ENCODE measurements around the gene LGI4.

Gene LGI4

GRCh38 chr19:35134601-35135242 lies at the start of gene LGI4:
Gene LGI4 (minus strand): TSS chr19:35135059. CDS start chr19:35134680, 379 bp downstream.
- DNase-seq: no peak

DNA sequence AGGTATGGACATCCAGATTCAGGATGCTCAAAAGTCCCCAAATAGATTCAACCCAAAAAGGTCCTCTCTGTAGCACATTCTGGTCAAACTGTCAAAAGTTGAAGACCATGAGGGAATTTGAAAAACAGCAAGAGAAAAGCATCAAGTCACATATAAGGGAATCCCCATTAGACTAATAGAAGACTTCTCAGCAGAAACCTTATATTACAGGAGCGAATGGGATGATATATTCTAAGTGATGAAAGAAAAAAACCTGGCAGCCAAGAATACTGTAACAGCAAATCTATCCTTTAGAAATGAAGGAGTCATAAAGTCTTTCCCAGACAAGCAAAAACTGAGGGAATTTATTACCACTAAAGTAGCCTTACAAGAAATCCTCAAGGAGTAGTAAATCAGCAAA lies 49.4 kb upstream of the LGI4 start:
- DNase-seq: no peak

DNA sequence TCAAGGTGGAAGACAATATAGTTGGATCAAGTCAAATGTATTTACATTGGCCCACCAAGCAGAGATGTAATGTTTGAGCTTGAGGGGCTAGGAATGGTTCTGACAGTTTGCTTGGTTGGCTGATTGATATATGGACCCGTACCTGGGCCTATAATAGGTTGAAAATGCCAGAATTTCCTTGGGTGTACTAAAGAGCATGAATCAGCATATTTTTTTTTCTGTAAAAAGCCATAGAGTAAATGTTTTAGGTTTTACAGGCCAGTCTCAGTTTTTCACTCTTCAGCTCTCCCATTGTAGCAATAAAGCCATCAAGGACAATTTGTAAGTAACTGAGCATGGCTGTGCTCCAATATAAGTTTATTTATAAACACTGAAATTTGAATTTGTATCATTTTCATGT lies 46.5 kb upstream of the LGI4 start:
- DNase-seq: no peak

DNA sequence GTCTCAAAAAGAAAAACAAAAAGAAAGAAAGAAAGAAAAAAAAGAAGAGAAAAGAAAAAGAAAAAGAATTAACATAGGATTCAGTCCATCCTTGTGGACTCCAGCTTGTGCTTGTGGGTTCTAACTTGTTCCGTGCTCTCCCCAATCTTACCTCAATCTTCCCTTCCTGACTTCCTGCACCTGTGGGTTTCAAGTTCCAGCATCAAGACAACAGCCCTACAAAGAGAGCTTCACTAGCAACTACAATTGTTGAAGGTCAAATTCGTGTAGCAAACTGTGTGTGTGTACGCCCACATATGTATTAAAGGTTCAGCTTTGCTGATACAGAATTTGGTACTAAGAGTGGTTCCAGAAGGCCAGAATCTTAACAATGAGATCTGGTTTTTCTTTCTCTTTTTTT lies 45.0 kb upstream of the LGI4 start:
- DNase-seq: no peak

DNA sequence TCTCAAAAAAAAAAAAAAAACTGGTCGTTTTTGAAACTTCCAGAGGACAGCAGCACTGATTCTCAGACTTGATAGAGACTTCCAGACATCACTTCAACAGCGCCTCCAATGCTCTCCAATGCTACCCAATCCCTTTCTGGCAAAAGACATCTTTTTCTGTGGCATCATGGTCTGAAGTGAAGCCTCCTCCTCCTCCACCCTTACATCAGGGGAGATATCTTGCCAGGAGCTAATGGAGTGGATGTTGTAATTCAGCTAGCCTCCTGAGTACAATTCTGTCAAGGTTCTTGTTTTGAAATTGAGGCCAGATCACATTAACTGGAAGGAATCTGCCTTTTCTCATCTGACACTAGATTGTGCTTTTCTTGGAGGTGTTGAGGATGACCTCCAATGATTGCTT lies 43.8 kb upstream of the LGI4 start:
- no peak for DNase-seq

DNA sequence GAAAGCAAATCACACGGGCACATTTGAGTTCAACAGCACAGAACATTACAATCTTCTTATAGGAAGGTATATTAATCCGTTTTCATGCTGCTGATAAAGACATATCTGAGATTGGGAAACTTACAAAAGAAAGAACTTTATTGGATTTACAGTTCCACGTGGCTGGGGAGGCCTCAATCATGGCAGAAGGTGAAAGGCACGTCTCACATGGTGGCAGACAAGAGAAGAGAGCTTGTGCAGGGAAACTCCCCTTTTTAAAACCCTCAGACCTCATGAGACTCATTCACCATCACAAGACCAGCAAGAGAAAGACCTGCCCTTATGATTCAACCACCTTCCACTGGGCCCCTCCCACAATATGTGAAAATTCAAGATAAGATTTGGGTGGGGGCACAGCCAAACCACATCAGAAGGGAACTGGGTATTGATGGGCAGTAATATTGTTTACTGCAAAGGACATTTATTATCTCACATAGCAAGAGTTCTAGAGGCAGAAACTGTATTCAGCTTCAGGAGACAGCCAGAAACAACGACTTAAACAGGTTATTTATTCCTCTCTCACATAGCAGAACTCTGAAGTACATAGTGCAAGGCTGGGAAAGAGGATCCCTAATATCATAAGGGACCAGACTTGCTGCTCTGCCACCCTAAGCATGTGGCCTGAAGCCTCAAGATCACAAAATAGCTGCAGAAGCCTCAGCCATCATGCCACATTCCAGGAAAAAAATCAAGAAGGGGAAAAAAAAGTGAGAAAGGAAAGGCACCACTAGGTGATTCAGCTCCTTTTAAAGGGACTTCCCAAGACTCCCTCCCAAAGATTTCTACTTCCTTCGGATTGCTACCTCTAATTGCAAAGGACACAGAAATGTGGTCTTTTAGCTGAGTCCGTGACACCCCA lies 42.8 kb upstream of the LGI4 start:
- no peak for DNase-seq

GRCh38 chr19:35176181-35176570 lies 41.3 kb upstream of the LGI4 start:
- DNase-seq: no peak

DNA sequence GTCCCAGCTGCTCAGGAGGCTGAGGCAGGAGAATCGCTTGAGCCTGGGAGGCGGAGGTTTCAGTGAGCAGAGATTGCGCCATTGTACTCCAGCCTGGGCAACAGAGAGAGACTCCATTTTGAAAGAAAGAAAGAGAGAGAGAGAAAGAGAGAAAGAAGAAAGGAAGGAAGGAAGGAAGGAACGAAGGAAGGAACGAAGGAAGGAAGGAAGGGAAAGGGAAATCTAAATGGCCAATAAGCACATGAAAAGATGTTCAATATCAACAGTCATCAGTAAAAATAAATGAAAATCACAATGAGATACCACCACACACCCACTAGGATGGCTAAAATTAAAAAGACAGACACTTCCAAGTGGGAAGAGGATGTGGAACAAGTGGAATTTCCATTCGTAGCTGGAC lies 39.4 kb upstream of the LGI4 start:
- no peak for DNase-seq

GRCh38 chr19:35171730-35172129 lies 36.9 kb upstream of the LGI4 start:
- DNase-seq: no peak

- no peak for DNase-seq
Observed at GRCh38 chr19:35170359-35171061, 35.7 kb upstream of the LGI4 start.

GRCh38 chr19:35169221-35169995 lies 34.5 kb upstream of the LGI4 start:
- DNase-seq: no peak

DNA sequence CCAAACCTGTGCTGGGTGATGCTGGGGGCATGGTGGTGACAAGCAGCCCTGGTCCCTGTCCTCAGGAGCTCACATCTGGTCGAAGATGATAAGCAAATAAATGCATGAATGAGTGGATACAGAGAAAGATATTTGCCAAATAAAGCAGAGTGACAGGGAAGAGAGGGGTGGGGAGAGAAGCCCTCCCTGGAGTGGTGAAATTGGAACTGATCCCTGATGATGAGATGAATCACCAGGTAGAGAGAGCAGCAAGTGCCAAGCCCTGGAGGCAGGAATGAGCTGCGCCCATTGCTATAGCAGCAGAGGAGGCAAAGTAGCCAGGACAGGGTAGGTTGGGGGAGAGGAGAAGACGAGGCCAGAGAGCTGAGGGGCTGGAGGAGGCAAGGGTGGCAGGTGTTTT lies 33.3 kb upstream of the LGI4 start:
- no peak for DNase-seq

DNA sequence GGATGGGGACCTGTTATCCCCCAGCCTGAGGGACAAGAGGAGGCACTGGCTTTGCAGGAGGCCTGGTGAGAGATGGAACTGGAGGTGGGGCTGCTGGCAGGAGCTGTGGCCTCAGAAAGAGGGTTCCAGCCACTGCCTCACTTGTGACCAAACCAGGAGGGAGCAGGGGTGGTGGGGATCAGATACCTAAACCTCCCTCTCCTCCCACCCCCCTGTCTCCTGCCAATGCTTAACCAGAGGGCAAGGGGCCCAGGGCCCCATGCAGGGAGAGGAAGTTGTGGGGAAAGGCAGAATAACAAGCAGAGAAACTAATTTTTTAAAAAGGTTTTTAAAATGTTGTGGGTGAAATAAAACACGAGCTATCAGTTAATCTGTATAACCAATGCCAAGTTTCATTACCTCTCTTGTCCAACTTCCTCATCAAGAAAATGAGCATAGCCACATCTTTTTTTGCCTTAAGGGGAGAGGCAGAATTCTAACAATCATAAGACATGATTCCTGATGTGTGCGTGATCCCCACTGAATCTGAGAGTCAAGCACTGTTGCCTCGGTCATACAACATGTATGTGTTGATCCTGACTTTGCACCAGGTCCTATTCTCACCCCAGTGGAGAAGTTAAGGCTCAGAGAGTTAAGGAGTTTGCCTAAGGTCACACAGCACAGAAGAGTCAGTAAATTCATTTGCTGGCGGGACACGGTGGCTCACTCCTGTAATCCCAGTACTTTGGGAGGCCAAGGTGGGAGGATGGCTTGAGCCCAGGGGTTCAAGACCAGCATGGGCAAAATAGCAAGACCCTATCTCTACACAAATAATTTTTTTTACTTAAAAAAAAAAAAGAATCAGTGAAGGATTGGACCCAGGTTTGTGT lies 32.6 kb upstream of the LGI4 start:
- DNase-seq: no peak

DNA sequence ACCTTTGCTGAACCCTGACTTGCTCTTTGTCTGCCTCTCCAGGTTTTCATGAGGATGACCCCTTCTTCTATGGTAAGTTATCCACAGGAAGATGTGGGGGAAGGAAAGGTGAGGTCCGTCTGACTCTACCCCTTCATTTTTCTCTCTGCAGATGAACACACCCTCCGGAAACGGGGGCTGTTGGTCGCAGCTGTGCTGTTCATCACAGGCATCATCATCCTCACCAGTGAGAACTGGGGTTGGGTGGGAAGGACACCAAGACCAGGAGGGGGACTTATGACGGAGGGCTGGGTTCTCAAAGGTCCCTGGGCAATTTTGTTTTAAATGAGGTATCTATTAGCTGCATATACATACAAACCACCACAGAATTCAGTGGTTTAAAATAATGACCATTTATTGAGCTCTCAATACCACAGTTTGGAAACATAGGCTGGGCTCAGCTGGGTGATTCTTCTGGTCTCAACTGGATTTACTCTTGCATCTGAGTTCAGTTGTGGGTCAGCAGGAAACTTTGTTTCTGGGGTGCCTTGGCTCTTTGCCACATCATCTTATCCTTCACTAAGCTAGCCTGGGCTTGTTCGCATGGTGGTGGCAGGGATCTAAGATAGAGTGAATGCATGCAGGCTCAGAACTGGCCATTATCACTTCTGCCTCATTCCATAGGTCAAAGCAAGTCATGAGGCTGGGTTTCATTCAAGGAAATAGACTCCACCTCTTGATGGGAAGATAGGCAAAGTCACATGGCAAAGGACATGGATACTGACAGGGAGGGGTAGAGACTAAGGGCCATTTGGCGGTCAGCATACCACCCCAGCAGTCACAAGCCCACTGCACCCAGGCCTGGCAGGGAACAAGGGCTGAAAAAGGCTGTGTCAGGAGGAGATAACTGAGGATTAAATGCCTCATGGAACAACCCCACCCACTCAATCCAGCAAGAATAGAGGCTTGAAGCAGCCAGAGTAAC lies 31.5 kb upstream of the LGI4 start:
- no peak for DNase-seq

DNA sequence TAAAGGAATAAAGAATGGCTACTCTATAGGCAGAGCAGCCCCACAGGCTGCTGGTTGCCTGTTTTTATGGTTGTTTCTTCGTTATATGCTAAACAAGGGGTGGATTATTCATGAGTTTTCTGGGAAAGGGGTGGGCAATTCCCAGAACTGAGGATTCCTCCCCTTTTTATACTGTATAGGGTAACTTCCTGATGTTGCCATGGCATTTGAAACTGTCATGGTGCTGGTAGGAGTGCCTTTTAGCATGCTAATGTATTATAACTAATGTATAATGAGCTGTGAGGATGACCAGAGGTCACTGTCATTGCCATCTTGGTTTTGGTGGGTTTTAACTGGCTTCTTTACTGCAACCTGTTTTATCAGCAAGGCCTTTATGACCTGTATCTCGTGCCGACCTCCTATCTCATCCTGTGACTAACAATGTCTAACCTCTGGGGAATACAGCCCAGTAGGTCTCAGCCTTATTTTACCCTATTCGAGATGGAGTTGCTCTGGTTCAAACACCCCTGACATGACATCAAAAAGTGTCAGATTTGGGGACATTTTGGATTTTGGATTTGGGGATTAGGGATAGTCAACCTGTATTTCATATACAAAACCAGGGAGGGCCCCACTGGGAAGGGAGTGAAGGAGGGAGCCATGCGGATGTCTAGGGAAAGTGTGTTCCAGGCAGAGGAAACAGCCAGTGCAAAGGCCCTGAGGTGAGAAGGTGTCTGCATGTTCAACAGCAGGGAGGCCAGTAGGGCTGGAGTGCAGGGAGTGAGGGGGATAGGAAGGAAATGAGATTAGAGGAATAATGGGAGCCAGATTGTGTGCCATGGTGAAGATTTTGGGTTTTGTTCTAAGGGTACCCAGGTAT lies 30.6 kb upstream of the LGI4 start:
- no peak for DNase-seq

DNA sequence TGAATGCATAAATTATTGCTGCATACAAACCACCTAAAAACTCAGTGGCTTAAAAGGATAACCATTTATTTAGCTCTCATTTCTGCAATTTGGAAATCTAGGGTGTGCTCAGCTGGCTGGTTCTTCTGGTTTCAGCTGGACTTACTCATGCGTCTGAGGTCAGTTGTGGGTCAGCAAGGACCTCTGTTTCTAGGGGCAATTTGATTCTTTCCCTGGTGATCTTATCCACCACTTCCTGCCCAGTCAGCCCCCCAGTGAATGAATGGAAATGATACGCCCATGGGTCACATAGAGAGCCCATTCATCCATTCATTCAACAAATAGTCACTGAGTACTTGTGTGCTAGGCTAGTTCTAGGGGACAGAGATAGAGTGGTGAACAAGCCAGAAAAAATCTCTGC lies 29.6 kb upstream of the LGI4 start:
- DNase-seq: no peak

GRCh38 chr19:35162471-35163326 lies 27.8 kb upstream of the LGI4 start:
- DNase-seq: no peak

- no peak for DNase-seq
Observed at GRCh38 chr19:35161434-35161743, 26.5 kb upstream of the LGI4 start.
